GM13977 (cell line): Measurements from ENCODE around the gene CFAP97D2.
"Not testable (repeated sequence)": the region's sequence is repeated elsewhere in the genome, so short reads cannot be mapped to it uniquely, and the experiment has no call there.

Source experiments
- DNase-seq: peaks from one replicate; pipeline ENCODE4 v3.0.0; 2012; ENCODE audit warnings: low spot score
- in situ Hi-C: fragments of 300-500 bp; cut with MboI; formaldehyde crosslinking; loops from one replicate; pipeline ENCODE4 v1.12.0; 2022; ENCODE audit warnings: low sequenced_read_pairs, low pct_unique_long_range_greater_than_20kb, mixed read lengths, inconsistent platforms; ENCODE audit not compliant: unreplicated experiment
- TF ChIP-seq, protein P1 (sequence below): IDR thresholded peaks from 2 replicates; pipeline ENCODE4 v1.5.1; 2012; ENCODE audit warnings: mild to moderate bottlenecking, control low read depth; ENCODE audit not compliant: insufficient read depth; ENCODE audit errors: extremely low read depth, missing control alignments

The CFAP97D2 gene

DNA sequence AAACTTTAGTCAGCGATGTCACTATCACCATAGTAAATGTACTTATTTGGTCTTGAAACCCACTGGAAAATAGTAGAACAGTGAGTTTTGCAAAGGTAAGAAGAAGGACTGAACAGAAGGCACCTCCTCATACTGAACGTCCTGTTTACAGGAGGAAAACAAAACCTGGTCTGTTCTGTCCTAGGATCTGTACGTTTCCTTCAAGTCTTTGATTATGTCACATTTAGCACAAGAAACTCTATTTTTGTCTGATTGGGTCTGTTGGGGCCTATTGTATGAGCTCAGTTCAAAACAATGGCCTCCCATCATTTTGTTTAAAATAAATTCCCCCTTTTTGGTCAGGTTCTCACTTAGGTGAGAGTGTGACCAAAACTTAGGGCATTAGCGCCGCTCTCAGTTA is 11.2 kb upstream of the CFAP97D2 start:
- TF ChIP-seq, protein P1, sequence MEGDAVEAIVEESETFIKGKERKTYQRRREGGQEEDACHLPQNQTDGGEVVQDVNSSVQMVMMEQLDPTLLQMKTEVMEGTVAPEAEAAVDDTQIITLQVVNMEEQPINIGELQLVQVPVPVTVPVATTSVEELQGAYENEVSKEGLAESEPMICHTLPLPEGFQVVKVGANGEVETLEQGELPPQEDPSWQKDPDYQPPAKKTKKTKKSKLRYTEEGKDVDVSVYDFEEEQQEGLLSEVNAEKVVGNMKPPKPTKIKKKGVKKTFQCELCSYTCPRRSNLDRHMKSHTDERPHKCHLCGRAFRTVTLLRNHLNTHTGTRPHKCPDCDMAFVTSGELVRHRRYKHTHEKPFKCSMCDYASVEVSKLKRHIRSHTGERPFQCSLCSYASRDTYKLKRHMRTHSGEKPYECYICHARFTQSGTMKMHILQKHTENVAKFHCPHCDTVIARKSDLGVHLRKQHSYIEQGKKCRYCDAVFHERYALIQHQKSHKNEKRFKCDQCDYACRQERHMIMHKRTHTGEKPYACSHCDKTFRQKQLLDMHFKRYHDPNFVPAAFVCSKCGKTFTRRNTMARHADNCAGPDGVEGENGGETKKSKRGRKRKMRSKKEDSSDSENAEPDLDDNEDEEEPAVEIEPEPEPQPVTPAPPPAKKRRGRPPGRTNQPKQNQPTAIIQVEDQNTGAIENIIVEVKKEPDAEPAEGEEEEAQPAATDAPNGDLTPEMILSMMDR, result no peak
- no peak for DNase-seq

DNA sequence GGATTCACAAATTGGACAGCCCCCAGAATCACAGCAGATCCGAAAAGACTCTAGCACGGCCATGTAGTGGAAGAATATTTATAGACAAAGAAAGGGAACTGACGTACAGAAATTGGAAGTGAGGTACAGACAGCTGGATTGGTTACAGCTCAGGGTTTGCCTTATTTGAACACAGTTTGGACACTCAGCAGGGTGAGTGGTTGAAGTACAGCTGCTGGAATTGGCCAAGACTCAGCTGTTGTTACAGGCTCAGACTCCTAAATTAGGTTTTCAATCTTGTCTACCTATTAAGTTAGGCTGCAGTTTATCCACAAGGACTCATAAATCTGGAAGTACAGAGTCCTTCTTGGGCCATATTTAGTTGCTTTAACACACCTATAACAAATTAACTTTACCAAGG is 5.8 kb upstream of the CFAP97D2 start:
- in situ Hi-C loops, result no loop called here

More for the DNA sequence above, 11.2 kb upstream of the CFAP97D2 start:
- in situ Hi-C loops, result no loop called here

DNA sequence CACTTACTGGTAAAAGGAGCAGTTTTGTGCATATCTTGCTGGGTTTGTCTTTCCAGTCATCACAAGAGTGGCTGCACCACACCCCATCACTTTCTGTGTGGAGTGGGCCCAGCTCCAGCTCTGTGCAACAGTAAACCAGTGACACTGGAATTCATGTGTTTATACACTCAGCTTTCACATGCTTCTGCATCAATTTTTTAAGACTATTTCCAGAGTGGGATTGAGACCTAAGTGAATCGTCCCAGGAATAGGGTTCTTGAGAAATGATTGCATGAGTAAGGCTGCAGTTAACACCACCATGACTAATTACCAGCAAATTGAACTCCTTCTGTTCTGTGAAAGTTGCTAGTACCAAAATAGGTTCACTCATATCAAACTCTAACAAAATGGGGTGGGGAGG is 5.3 kb upstream of the CFAP97D2 start:
- TF ChIP-seq, protein P1, result no peak
- in situ Hi-C loops, result no loop called here
- no peak for DNase-seq

More for the DNA sequence above, 5.8 kb upstream of the CFAP97D2 start:
- DNase-seq, result no peak
- TF ChIP-seq, protein P1, result no peak

DNA sequence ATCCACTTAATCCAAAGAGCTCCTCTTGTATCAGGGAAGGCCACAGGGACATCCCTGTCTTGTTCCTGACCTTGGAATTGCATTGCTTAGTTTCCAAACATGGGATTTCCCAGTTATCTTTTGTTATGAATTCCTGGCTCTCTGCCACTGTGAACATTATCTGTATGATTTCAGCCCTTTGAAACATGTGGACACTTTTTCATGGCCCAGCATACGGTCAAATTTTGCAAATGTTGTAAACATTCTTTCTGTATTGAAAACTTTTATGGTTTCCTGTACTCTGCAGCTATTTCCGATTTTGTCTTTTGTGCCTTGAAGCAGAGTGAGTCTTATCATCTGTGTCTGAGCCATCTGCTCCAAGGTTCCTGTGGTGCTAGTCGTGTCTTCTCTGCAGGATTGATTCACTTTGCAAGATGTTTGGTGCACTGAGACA is 4.5 kb upstream of the CFAP97D2 start:
- no peak for DNase-seq
- TF ChIP-seq, protein P1, result no peak
- in situ Hi-C loops, result no loop called here

DNA sequence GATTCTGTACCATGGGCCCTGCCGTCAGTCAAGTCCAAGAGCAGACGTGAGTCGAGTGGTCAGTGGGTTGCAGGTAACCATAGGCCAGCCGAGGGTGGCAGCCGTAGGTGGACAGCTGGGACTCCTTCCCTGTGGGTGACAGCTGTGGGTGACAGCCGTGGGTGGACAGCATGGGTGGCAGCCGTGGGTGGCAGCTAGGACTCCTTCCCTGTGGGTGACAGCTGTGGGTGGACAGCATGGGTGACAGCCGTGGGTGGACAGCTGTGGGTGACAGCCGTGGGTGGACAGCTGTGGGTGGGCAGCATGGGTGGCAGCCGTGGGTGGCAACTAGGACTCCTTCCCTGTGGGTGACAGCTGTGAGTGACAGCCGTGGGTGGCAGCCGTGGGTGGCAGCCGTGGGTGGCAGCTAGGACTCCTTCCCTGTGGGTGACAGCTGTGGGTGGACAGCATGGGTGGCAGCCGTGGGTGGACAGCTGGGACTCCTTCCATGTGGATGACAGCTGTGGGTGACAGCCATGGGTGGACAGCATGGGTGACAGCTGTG is 2.6 kb upstream of the CFAP97D2 start:
- in situ Hi-C loops, DNase-seq: not testable (repeated sequence)

DNA sequence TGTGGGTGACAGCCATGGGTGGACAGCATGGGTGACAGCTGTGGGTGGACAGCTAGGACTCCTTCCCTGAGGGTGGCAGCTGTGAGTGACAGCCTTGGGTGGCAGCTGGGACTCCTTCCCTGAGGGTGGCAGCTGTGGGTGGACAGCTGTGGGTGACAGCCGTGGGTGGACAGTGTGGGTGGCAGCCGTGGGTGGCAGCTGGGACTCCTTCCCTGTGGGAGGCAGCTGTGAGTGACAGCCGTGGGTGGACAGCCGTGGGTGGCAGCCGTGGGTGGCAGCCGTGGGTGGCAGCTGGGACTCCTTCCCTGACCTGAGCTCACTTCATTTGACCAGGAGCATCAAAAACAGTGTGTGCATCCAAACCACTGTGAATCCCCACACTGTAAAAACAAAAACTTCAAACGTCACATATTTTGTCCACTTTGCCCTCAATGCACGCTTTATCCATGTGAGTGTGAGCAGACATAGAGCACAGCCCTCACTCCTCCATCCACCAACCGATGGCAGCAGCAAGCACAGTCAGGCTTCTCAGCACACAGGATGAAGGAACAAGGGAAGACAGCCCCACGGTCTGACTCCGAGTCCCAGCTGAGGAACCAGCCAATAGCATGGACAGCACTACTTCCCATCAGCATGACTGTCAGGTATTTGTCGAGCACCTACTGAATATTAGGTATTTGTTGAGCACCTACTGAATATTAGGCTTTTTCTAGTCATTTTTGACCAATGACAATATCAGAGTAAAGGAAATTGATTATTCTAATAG is 1.6 kb upstream of the CFAP97D2 start:
- in situ Hi-C loops, result no loop called here
- TF ChIP-seq, protein P1, result no peak
- DNase-seq, result no peak
